SKM-1 treated with dmso at 0.1 percent for 144 hours (cell line): ENCODE results near the gene TBC1D7.
A peak's percentile ranks its signal among the peaks of the same experiment; 100 is the strongest.

Experiments used
- DNase-seq: peaks from one replicate; lab custom pipeline; 2025; ENCODE audit not compliant: unreplicated experiment; lab: John Stamatoyannopoulos, UW

Gene TBC1D7

GRCh38 chr6:13328076-13328874 lies at the start of gene TBC1D7:
Gene TBC1D7, minus strand, starts transcription at chr6:13328537. Its CDS starts 1,639 bp downstream, at chr6:13326898.
- DNase-seq: peak; percentile 92

DNA sequence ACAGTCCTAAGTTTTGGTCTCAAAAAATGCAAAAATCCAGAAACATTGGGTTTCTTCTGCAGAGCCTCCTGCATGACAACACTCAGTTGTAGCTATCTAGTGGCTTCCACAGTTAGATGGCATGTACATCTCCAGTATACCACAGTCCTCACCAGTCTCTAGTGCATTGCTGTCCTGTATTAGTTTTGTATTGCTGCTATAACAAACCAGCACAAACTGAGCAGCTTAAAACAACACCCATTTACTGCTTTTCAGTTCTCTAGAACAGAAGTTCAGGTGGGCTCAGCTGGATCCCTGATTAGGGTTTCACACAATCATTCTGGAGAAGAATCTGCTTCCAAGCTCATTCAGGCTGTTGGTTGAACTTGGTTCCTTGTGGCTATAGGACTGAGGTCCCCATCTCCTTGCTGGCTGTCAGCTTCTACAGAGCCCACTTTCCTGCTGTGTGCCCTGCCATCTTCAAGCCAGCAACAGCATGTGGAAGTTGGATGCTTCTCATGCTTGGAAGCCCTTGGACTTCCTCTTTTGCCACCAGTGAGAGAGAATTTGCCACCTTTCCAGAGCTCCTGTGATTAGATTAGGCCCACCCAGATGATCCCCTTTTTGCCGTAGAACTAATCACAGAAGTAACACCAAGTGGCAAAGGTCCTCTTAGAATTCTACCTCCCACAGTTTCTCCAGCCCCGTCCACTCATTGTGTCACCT lies 48.9 kb upstream of the TBC1D7 start:
- no peak for DNase-seq

DNA sequence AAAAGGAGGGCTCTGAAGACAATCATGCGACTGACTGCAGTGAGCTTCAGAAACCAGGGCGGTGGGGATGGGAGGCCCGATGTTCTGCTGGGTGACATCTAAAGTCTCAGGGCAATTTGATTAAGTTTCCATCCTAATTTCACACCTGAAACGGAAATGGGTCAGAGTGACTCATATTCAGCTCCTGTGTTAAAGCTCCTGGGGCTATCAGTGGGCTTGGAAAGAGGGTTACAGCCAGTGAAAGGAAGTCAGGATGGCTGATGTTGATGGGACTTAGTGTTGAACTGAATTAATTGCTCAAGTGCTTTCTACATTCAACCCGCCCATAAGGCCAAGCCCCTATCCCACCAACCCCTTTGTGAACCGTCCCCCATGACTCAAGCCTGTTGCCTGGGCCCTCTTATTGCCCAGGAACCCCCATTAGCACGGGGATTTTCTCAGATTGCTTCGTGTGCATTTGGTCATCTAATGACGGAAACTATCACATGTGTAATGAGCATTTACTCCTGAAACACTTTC lies 47.1 kb upstream of the TBC1D7 start:
- DNase-seq: no peak

DNA sequence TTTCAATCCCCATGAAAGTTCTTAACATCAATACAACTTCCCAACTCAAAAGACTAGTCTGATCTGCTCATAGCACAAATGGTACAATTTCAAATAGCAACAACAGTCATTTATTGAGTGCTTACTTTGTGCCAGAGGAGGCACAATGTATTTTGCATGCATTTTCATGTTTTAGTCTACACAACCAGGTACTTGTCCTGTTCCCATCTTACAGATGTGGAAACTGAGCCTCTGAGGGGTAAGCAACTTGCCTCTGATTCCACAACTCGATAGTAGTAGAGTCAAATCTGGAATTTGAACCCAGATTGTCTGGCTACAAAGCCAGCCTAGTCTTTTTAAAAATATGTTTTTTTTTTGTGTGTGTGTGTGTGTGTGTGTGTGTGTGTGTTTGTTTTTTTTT lies 45.6 kb upstream of the TBC1D7 start:
- DNase-seq: no peak

- no peak for DNase-seq
Measured at GRCh38 chr6:13373488-13373886, 45.1 kb upstream of the TBC1D7 start.

- DNase-seq: no peak
Measured at GRCh38 chr6:13372688-13373487, 44.6 kb upstream of the TBC1D7 start.

GRCh38 chr6:13372076-13372475 lies 43.7 kb upstream of the TBC1D7 start:
- no peak for DNase-seq

DNA sequence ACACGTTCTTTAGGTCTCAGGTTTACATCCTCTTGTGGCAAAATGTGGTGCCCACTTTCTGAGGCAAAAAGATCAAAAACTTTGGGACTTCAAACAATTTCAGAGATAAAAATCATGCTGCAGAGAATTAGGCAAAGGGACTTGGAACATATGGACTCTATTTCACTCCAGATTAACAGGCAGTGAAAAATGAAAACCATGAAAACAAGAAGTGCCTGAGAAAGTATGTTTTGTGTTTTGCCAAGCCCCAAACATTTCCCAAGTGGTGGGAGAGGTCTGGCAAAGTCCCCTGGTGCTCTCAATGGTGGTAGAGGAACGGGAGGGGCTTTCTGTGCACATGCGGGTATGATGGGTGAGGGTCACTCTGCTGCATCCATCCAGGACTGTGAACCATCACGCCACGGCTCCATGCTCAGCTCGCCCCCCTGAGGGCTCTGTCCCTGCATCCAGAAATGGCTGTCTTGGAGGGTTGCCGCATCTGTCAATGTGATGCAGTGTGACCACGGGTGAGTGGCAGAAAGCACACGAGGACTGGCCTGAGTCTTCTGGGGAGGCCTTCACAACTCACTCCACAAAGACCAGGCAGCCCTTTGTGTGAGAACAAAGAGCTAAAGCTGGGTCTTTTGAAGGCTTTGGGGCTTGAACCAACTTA lies 43.2 kb upstream of the TBC1D7 start:
- no peak for DNase-seq

DNA sequence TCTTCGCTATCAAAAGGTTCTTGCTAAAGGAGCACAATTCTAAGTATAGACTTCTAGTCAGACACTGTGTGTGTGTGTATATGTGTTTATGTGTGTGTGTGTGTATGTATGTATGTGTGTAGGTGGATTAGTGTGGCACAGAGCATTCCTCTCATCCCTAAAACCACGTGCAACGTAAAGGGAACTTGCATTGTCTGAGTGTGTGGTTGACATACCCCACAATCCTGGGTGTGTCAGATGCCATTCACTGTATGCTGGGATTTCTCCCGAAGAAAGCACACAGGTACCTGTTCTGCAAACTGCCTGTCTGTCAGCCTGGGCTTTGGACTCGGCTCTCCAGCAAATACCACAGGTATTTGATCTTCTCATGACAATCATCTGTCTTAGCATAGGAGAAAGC lies 42.3 kb upstream of the TBC1D7 start:
- no peak for DNase-seq

- no peak for DNase-seq
Measured at GRCh38 chr6:13369591-13369990, 41.3 kb upstream of the TBC1D7 start.

DNA sequence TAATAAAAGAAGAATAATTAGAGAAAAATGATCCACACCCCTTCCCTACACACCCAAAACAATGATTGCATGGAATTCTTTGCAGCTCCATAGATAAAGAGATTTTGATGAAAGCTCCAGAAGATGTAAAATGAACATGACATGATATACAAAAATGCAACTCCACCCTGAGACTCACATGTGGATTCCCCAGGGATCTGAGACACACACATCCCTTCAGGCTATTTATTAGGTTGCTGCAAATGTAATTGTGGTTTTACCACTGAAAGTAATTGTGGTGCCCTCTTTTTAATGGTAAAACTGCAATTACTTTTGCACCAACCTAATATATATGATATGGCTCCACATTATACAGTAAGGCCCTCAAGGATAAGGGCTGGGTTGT lies 40.4 kb upstream of the TBC1D7 start:
- no peak for DNase-seq

DNA sequence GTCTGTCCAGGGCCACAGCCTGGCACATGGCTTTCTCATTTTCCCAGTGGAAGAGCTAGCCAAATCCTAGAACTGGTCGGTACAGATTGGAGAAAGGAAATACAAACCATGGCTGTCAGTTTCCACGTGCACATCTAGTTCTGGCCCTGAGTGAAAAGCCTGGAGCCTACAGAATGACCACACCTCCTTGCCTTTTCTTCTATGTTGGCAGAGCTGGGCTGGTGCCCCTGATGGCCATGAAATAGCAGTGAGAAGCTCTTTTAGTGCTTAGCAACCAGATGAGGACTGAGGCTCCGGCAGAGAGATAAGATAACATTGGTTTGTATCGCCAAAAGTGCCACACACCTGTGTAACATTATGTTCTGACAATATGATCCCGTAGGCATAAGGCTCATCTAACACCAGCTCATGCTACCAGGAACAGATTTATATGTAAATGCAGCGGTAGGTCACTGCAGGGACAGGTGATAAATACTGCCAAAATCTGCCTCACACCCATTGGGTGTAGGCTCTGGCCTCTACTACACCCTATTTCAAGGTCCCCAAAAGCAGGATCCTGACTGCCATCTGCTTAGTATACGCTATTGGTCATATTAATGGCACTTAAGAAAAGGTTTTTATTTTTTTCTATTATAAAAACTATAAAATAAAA lies 39.9 kb upstream of the TBC1D7 start:
- no peak for DNase-seq

- no peak for DNase-seq
Measured at GRCh38 chr6:13367396-13367795, 39.1 kb upstream of the TBC1D7 start.

DNA sequence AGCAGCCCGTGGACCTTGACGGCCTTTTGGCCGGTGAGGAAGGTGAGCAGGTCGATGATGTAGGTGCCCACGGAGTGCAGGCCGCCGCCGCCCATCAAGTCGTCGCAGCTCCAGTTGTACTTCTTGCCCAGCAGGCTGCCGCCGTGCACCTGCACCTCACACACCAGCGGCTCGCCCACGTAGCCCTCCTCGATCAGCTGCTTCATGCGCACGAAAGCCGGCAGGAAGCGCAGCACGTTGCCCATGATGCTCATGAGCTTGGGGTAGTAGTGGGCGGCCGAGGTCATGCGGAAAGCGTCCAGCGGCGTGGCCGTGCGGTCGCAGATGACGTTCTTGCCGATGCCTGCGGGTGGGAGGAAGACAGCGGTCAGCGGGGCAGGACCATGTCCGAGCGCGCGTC lies 37.0 kb upstream of the TBC1D7 start:
- no peak for DNase-seq

GRCh38 chr6:13364842-13365241 lies 36.5 kb upstream of the TBC1D7 start:
- no peak for DNase-seq

DNA sequence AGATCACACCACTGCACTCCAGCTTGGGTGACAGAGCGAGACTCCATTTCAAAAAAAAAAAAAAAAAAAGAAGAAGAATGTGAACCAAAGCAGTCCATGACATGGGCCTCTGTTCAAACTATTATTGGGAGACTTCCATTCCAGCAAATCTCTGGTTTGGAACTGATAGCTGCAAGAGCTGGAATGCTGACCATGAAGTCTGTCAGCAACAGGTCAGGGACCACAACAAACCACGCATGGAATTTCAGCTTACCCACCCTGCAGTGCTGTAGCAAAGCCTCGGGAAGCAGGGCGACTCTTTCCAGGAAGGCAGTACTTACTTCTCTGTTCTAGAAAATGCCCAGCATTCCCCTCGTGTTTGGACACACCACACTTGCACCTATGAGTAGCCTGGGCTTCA lies 34.1 kb upstream of the TBC1D7 start:
- DNase-seq: no peak

DNA sequence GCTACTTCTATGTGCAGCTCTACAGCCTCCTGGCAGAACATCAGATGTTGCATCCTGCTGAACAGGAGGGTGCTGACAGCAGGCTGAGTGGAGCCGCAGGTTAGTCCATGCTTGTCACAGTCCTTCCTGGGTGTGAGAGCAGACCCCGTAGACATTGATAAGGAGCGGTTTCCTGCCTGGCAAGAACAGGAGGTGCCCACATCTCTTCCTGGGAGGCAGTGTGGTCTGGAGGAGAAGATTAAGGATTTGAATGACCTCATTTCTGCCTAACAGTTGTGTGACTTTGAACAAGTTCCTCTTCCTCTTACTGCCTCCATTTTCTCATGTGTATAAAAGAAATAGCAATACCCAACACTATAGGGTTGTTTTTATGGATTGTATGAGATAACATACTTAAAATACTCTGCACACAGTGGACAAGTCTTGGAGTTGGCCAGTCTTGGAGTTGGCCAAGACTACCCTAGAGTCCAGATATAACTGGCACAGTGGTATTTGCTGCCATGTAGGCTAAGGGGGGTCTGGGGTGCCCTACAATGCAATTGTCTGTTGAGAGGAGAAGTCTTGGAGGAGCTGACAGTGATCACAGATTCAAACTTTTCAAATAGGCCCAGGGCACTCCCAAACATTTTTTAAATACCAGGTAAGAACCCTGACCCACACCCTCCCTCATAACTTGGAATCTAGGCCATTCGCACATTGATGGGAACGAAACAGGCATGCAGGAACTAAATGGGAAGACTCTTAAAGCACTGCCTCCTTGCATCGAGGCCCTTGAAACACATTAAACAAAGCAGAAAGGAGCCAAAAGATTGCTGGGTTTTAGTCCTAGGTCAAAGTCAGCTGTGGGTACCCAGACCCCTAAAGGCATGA lies 32.6 kb upstream of the TBC1D7 start:
- DNase-seq: peak; percentile 80

- no peak for DNase-seq
Measured at GRCh38 chr6:13359287-13359686, 30.9 kb upstream of the TBC1D7 start.

DNA sequence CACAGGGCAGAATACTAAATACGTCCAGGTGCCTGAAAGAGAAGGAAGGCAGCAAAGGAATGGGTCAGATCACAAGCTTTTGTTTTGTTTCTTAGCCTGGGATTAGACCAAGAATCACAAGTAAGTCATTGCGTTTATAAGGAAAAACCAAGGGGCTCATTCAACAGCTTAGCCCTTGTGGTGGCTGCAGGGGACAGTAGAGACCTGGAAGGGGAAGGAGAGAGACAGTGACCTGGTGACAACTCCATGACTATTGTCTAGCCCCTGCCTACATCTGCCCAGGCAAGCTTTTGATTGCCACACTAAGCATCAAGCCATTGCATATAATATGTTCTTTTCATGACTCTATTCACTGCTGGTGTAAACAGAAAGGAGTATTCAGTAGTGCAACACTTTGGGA lies 30.2 kb upstream of the TBC1D7 start:
- no peak for DNase-seq
